ENCODE data around the gene FABP7.

DNA sequence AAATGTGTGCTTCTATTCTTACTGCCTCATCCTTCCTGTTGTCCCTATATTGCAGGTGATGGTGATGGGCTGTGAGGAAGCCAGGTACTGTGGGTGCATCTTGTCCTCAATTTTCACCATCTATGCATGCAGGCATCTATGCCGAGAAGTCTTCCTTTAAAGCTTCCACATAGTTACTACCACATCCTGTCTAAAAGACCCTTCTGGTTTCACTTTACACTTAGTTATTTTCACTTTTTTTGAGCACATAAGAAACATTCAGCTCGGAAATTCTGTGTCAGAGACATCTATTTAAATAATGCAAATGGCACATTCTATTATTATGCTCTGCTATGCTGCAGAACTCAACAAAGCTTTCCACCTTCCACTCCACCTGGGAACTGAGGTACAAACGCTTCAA is 28.2 kb upstream of the FABP7 start:
- TF ChIP-seq, protein P1, sequence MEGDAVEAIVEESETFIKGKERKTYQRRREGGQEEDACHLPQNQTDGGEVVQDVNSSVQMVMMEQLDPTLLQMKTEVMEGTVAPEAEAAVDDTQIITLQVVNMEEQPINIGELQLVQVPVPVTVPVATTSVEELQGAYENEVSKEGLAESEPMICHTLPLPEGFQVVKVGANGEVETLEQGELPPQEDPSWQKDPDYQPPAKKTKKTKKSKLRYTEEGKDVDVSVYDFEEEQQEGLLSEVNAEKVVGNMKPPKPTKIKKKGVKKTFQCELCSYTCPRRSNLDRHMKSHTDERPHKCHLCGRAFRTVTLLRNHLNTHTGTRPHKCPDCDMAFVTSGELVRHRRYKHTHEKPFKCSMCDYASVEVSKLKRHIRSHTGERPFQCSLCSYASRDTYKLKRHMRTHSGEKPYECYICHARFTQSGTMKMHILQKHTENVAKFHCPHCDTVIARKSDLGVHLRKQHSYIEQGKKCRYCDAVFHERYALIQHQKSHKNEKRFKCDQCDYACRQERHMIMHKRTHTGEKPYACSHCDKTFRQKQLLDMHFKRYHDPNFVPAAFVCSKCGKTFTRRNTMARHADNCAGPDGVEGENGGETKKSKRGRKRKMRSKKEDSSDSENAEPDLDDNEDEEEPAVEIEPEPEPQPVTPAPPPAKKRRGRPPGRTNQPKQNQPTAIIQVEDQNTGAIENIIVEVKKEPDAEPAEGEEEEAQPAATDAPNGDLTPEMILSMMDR (IDR thresholded peaks at IDR 0.05), result no peak
- no peak for TF ChIP-seq EZH2 (IDR thresholded peaks at IDR 0.05; ENCODE audit: borderline replicate concordance, insufficient read depth, low read depth, low read length, poor library complexity, severe bottlenecking)
